ENCODE data around the gene C14orf180.

Gene C14orf180

GRCh38 chr14:104593710-104594136 is 14.2 kb downstream of the C14orf180 start:
- DNase-seq (ENCODE audit: low spot score) = no peak

- DNase-seq (ENCODE audit: low spot score) = no peak
Observed at GRCh38 chr14:104594310-104595046, 14.9 kb downstream of the C14orf180 start.

- no peak for DNase-seq (ENCODE audit: low spot score)
Observed at GRCh38 chr14:104595116-104595675, 15.6 kb downstream of the C14orf180 start.

GRCh38 chr14:104595911-104596450 is 16.4 kb downstream of the C14orf180 start:
- DNase-seq (ENCODE audit: low spot score) = no peak

- no peak for DNase-seq (ENCODE audit: low spot score)
Observed at GRCh38 chr14:104596451-104596918, 16.9 kb downstream of the C14orf180 start.

GRCh38 chr14:104596927-104597351 is 17.4 kb downstream of the C14orf180 start:
- DNase-seq (ENCODE audit: low spot score) = no peak

GRCh38 chr14:104597576-104597975 is 18.0 kb downstream of the C14orf180 start:
- no peak for DNase-seq (ENCODE audit: low spot score)

GRCh38 chr14:104598039-104598909 is 18.7 kb downstream of the C14orf180 start:
- DNase-seq (ENCODE audit: low spot score) = no peak

GRCh38 chr14:104598910-104599273 is 19.3 kb downstream of the C14orf180 start:
- DNase-seq (ENCODE audit: low spot score) = no peak

- no peak for DNase-seq (ENCODE audit: low spot score)
Observed at GRCh38 chr14:104599446-104599845, 19.9 kb downstream of the C14orf180 start.

GRCh38 chr14:104600141-104600643 is 20.6 kb downstream of the C14orf180 start:
- no peak for DNase-seq (ENCODE audit: low spot score)

- DNase-seq (ENCODE audit: low spot score) = no peak
Observed at GRCh38 chr14:104600805-104601204, 21.2 kb downstream of the C14orf180 start.

GRCh38 chr14:104601786-104602185 is 22.2 kb downstream of the C14orf180 start:
- peak; percentile 38 for DNase-seq (ENCODE audit: low spot score)

- no peak for DNase-seq (ENCODE audit: low spot score)
Observed at GRCh38 chr14:104602315-104602932, 22.9 kb downstream of the C14orf180 start.

GRCh38 chr14:104602933-104603325 is 23.4 kb downstream of the C14orf180 start:
- no peak for DNase-seq (ENCODE audit: low spot score)

GRCh38 chr14:104603711-104604401 is 24.3 kb downstream of the C14orf180 start:
- peak; percentile 50 for DNase-seq (ENCODE audit: low spot score)

GRCh38 chr14:104604458-104605449 is 25.2 kb downstream of the C14orf180 start, which contains the start of gene TMEM179:
TMEM179 (minus strand) TSS chr14:104604772; CDS start chr14:104604741, 31 bp downstream.
- peak; percentile 87 for DNase-seq (ENCODE audit: low spot score)

GRCh38 chr14:104609666-104610065 is 30.1 kb downstream of the C14orf180 start:
- DNase-seq (ENCODE audit: low spot score) = no peak

GRCh38 chr14:104610749-104611310 is 31.3 kb downstream of the C14orf180 start:
- DNase-seq (ENCODE audit: low spot score) = no peak

All from ecto neural progenitor cell (in vitro differentiated cells).